A673 (cell line): ENCODE data around the gene MED12L. TPM values are rescaled to one million over a fixed set of nuclear protein-coding genes. Genes with fewer than 3 reads are reported as not detected.

Source experiments
- BruUV-seq: library from RNA; stranded (reverse); fragments of 400-500 nt; replicated peaks from 2 replicates; lab custom pipeline; 2021; lab: Mats Ljungman, UMichigan
- CTCF ChIA-PET: fragments of 300-600 bp; sonication (Branson Sonifier 250); formaldehyde crosslinking; loops from one replicate; lab custom pipeline; 2022; ENCODE audit warnings: antibody characterized with exemption; lab: Charles Lee
- POLR2A ChIA-PET: fragments of 300-600 bp; sonication (Branson Sonifier 250); formaldehyde crosslinking; loops from one replicate; lab custom pipeline; 2022; ENCODE audit warnings: antibody characterized with exemption; ENCODE audit not compliant: low non-redundant PET; lab: Charles Lee
- DNase-seq: peaks from one replicate; pipeline ENCODE4 v3.0.0-alpha.2; 2015; ENCODE audit warnings: low spot score
- H3K27ac ChIP-seq: fragments of 200-600 bp; sonication (generic); 2 replicates; pipeline ENCODE4 v1.5.1; 2016; ENCODE audit warnings: mixed run types, low read depth, mild to moderate bottlenecking, mixed read lengths, antibody characterized with exemption, low read length; ENCODE audit not compliant: poor library complexity, severe bottlenecking
- H3K27me3 ChIP-seq: fragments of 200-600 bp; sonication (generic); replicated peaks from 2 replicates; pipeline ENCODE4 v1.6.1; 2017; ENCODE audit warnings: mixed run types, low read depth, mild to moderate bottlenecking, mixed read lengths, antibody characterized with exemption, low read length; ENCODE audit not compliant: insufficient read depth, poor library complexity
- H3K36me3 ChIP-seq: fragments of 200-600 bp; sonication (generic); 2 replicates; pipeline ENCODE4 v1.6.1; 2016; ENCODE audit warnings: mixed run types, mild to moderate bottlenecking, mixed read lengths, antibody characterized with exemption, low read length; ENCODE audit not compliant: insufficient read depth, poor library complexity, severe bottlenecking
- H3K4me1 ChIP-seq: fragments of 200-600 bp; sonication (generic); 2 replicates; pipeline ENCODE4 v1.6.1; 2017; ENCODE audit warnings: mixed run types, mild to moderate bottlenecking, mixed read lengths, antibody characterized with exemption, low read length; ENCODE audit not compliant: insufficient read depth, poor library complexity, severe bottlenecking
- H3K4me3 ChIP-seq: fragments of 200-600 bp; sonication (generic); 2 replicates; pipeline ENCODE4 v1.5.1; 2016; ENCODE audit warnings: low read depth, mixed run types, mild to moderate bottlenecking, mixed read lengths, low read length; ENCODE audit not compliant: poor library complexity, severe bottlenecking
- H3K9me3 ChIP-seq: fragments of 200-600 bp; sonication (generic); 2 replicates; pipeline ENCODE4 v1.6.1; 2016; ENCODE audit warnings: mixed run types, low read depth, mild to moderate bottlenecking, mixed read lengths, antibody characterized with exemption, low read length; ENCODE audit not compliant: poor library complexity, severe bottlenecking
- EZH2 ChIP-seq: fragments of 200-600 bp; sonication (generic); IDR thresholded peaks from 2 replicates; pipeline ENCODE4 v1.6.1; 2017; ENCODE audit warnings: borderline replicate concordance, low read depth, mild to moderate bottlenecking, mixed read lengths, antibody characterized with exemption, low read length; ENCODE audit not compliant: poor library complexity, severe bottlenecking
- intact Hi-C: fragments of 100-400 bp; cut with micrococcal nuclease; formaldehyde crosslinking; loops from one replicate; pipeline ENCODE4 v1.10.0; 2022; ENCODE audit not compliant: unreplicated experiment
- total RNA-seq: library from RNA; stranded (reverse); gene quantifications from 2 replicates; pipeline ENCODE4 v1.2.3, GENCODE V29; 2021
- TF ChIP-seq, protein P1 (sequence below): fragments of 300-800, 200-600 bp; sonication (generic); conservative IDR thresholded peaks from 2 replicates; pipeline ENCODE4 v1.5.1; 2017; ENCODE audit warnings: low read depth, mild to moderate bottlenecking, antibody characterized with exemption, low read length, moderate library complexity, mixed read lengths

MED12L gene
- total RNA-seq, 1 experiment from 2014 or later: 0.71 TPM

DNA sequence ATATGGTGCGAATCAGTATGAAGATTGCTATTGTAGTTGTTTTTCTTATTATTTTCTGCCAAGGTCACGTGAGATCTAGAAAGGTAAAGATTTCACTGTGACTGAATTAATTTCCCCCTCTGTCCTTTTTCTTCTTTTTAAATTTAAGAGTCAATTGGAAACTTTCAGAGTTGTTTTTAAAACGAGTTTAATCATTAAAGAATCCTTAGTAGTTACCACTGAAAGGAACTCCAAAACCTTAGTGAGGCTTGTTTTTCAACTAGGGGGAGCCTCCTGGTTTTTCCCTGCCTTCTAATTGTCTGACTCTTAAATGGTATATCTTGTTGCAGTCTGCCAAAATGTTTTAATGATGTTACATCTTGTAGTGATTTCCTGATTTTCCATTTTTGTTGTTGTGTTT is 281.5 kb downstream of the MED12L start:
- ChIA-PET CTCF (no interaction called here), POLR2A (no interaction called here)
- Histone ChIP-seq H3K9me3 (no peaks in the 10 kb centered on the region), H3K27me3 (no peaks in the 10 kb centered on the region), H3K27ac (no peak overlapping the region), H3K4me1 (no peaks in the 10 kb centered on the region), H3K4me3 (no peak overlapping the region), H3K36me3 (no peaks in the 10 kb centered on the region)
- BruUV-seq: no TSS peak
- no peak for DNase-seq
- intact Hi-C loops: loop anchor here (2.0 kb wide), 1 partner anchor 472 kb away; no protein-coding TSS in a partner anchor
- TF ChIP-seq, protein P1, sequence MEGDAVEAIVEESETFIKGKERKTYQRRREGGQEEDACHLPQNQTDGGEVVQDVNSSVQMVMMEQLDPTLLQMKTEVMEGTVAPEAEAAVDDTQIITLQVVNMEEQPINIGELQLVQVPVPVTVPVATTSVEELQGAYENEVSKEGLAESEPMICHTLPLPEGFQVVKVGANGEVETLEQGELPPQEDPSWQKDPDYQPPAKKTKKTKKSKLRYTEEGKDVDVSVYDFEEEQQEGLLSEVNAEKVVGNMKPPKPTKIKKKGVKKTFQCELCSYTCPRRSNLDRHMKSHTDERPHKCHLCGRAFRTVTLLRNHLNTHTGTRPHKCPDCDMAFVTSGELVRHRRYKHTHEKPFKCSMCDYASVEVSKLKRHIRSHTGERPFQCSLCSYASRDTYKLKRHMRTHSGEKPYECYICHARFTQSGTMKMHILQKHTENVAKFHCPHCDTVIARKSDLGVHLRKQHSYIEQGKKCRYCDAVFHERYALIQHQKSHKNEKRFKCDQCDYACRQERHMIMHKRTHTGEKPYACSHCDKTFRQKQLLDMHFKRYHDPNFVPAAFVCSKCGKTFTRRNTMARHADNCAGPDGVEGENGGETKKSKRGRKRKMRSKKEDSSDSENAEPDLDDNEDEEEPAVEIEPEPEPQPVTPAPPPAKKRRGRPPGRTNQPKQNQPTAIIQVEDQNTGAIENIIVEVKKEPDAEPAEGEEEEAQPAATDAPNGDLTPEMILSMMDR: no peak
- TF ChIP-seq EZH2: no peak

DNA sequence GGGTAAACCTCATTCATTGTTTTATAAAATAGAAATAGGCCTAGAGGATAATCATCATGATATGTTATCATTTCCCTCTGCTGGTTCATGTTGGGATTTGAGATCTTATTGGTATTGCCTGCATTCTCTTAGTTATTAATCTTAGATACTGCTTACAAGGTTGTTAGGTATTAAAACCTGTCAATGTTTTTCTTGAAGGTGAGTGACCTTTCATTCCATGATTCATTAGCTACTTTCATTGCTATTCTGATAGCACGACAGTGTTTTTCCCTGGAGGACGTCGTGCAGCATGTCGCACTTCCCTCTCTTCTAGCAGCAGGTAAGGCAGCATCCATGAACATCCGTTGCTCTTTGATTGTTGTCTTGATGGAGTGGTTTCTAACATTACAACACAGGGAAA is 282.0 kb downstream of the MED12L start:
- BruUV-seq: no TSS peak
- POLR2A ChIA-PET: no interaction called here
- CTCF ChIA-PET: no interaction called here

DNA sequence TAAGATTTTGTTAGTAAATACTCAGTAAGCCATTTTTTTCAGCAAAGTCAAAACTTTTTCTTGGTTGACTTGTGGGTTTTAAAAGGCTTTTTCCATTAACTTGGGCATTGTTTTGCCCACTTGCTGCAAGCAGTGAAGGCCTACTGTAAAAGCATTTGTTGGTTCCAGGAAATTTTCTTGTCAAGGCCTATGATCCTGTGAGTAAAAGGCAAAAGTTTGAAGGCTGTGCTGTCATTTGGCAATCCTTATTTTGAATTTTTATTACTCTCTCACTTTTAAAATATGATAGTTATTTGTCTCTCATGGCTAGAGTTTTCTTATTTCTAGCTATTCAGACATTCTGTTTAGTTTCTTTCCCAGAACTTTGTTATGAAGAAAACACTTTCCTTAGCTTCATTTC is 286.1 kb downstream of the MED12L start:
- Histone ChIP-seq H3K27ac (no peak overlapping the region), H3K9me3 (no peaks in the 10 kb centered on the region), H3K4me1 (no peaks in the 10 kb centered on the region), H3K36me3 (no peaks in the 10 kb centered on the region), H3K4me3 (no peak overlapping the region), H3K27me3 (no peaks in the 10 kb centered on the region)
- POLR2A ChIA-PET: no interaction called here
- BruUV-seq: no TSS peak
- intact Hi-C loops: no loop called here
- TF ChIP-seq, protein P1: no peak
- no peak for TF ChIP-seq EZH2
- no peak for DNase-seq
- CTCF ChIA-PET: no interaction called here

More for the DNA sequence above, 282.0 kb downstream of the MED12L start:
- Histone ChIP-seq H3K27me3 (no peaks in the 10 kb centered on the region), H3K27ac (no peak overlapping the region), H3K36me3 (no peaks in the 10 kb centered on the region), H3K4me3 (no peak overlapping the region), H3K9me3 (no peaks in the 10 kb centered on the region), H3K4me1 (no peaks in the 10 kb centered on the region)
- intact Hi-C loops: loop anchor here (2.0 kb wide), 1 partner anchor 471 kb away; no protein-coding TSS in a partner anchor
- TF ChIP-seq, protein P1: no peak
- no peak for TF ChIP-seq EZH2
- DNase-seq: no peak
